ENCODE measurements around the gene ZCCHC14.

- TF ChIP-seq CTCF (IDR thresholded peaks at IDR 0.05), result no peak
- no peak for TF ChIP-seq ZFX (IDR thresholded peaks at IDR 0.05; ENCODE audit: borderline replicate concordance)
These were observed 66.2 kb downstream of the ZCCHC14 start for GRCh38 chr16:87426423-87427215.

Measured in 22Rv1 (cell line).